AG04449 (cell line): Measurements from ENCODE around the gene REX1BD.

ENCODE experiments used
- CTCF ChIA-PET: fragments of 350-600 bp; formaldehyde crosslinking; extraction: SDS; loops from one replicate; lab custom pipeline; 2021; ENCODE audit warnings: antibody characterized with exemption; lab: Yijun Ruan, JAX
- POLR2A ChIA-PET: fragments of 400-600, 350-600 bp; formaldehyde crosslinking; extraction: SDS; loops from one replicate; lab custom pipeline; 2020; ENCODE audit warnings: antibody characterized with exemption, inconsistent platforms; lab: Yijun Ruan, JAX
- DNase-seq: peaks from one replicate; pipeline ENCODE4 v3.0.0-alpha.2; 2010; ENCODE audit warnings: low read depth, low spot score
- H3K4me3 ChIP-seq: 2 replicates; pipeline ENCODE4 v1.5.1; 2011; ENCODE audit warnings: low read depth, mild to moderate bottlenecking, control low read depth, low read length
- TF ChIP-seq, protein P1 (sequence below): IDR thresholded peaks from one replicate; pipeline ENCODE4 v1.5.1; 2011; ENCODE audit warnings: mild to moderate bottlenecking, moderate library complexity, low read length, control low read depth, inconsistent platforms; ENCODE audit not compliant: insufficient read depth; ENCODE audit errors: missing control alignments

The REX1BD gene

DNA sequence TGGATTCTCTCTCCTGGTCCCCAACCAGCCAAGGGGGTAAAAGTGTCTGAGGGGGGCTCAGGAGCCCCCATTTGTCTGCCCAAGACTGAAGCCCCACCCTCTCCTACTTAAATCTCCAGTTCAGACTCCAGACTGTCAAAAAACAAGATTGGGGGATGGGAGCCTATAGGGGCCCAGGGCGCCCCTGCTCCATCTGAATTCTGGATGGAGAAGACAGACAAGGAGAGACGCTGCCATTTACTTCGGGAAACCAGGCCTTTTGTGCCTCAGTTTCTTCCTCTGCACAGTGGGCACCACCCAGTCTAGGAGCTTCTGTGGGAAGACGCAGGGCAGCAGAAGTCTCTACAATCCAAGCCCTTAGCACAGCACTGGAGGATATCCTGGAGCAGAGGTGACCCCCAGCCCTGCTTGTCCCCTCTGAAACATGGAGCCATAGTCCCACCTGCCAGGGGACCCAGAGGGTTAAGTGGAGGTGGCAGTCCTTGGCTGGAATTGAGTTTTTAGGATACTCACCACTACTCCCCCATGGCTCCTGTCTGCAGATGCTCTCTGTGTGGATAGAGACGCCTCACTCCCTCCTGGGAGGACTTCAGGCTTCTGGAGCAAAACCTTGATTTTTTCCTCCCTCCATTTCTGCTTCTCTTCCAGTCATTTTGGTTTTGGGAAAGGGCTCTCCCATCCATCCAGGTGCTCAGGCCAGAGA, 19.7 kb downstream of the REX1BD start:
- POLR2A ChIA-PET = no interaction called here
- H3K4me3 ChIP-seq = no peak overlapping the region
- CTCF ChIA-PET = no interaction called here
- no peak for DNase-seq
- TF ChIP-seq, protein P1, sequence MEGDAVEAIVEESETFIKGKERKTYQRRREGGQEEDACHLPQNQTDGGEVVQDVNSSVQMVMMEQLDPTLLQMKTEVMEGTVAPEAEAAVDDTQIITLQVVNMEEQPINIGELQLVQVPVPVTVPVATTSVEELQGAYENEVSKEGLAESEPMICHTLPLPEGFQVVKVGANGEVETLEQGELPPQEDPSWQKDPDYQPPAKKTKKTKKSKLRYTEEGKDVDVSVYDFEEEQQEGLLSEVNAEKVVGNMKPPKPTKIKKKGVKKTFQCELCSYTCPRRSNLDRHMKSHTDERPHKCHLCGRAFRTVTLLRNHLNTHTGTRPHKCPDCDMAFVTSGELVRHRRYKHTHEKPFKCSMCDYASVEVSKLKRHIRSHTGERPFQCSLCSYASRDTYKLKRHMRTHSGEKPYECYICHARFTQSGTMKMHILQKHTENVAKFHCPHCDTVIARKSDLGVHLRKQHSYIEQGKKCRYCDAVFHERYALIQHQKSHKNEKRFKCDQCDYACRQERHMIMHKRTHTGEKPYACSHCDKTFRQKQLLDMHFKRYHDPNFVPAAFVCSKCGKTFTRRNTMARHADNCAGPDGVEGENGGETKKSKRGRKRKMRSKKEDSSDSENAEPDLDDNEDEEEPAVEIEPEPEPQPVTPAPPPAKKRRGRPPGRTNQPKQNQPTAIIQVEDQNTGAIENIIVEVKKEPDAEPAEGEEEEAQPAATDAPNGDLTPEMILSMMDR = no peak

DNA sequence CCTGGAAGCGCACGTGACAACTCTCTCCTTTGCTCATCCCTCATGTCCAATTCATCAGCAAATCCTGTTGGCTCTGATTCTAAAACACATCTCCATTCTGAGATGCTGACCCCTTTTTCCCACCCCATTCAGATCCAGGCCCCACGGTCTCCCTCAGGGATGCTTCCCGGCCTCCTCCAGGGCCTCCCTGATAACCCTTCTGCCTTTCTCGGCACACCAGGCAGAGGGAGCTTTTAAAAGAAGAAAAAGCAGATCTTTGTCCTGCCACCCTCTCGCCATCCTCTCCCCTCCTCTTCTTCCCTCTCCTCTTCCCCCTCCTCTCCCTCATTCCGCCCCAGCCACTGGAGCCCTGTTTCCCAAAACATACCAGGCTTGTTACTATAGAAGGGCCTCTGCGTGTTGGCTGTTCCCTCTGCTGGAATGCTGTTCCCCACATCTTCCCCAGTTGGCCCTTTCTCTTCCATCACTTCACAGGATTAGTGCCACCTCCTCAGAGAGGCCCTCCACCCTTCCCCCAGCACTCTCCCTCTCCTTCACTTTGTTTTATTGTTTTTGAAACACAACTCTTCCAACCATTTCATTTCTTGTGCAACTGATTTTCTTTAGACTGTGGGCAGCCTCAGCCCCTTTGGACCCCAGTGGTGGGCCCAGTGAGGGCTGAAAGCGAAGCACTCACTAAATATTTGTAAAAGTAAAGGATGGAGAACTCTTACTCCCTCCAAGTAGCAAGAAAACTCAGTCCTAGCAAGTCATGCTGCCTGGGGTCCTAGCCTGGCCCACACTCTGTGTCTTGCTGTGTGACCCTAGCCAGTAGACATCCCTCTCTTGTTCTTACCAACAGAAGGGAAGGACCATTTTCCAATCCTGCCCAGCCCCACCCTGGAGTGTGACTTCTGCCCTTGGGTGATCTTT, 20.5 kb downstream of the REX1BD start:
- no peak for DNase-seq
- POLR2A ChIA-PET = no interaction called here
- H3K4me3 ChIP-seq = no peak overlapping the region
- TF ChIP-seq, protein P1 = no peak
- CTCF ChIA-PET = interaction anchor here (1.0 kb wide), 1 partner anchor 15 kb away, joined by 4 read pairs; no protein-coding TSS in a partner anchor

DNA sequence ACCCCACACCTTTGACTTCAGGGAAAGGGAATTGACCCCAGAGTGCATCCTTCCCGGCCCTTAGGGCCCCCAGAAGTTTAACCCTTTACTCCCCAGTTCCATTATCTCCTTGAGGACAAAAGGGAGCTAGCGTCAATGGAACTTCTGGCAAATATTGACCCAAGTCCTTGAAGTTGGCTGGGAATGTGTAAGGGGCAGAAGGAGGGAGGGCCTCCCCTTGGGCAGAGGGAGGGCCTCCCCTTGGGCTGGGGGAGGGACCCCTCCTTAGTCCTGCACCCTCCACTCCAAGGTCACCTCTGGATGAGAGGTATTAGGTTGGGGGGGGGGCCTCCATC, 21.1 kb downstream of the REX1BD start:
- no peak for DNase-seq
- ChIA-PET CTCF (interaction anchor here (1.0 kb wide), 1 partner anchor 15 kb away, joined by 4 read pairs; no protein-coding TSS in a partner anchor), POLR2A (no interaction called here)
- H3K4me3 ChIP-seq = no peak overlapping the region
- TF ChIP-seq, protein P1 = no peak

DNA sequence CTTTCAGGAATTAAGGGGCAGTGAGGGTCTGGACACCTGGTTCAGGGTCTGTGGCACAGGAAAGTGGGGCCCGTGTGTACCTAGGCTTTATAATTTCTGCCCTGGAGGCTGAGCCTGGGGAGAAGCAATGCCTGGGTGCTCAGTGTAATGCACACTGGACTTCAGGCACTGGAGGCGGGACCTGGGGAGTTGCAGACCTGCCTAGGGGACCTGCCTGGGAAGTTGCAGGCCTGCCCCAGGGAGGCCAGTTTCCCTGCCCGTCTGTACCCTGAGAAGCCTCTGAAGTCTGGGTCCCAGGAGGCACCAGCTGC, 21.6 kb downstream of the REX1BD start:
- DNase-seq = no peak
- H3K4me3 ChIP-seq = no peak overlapping the region
- CTCF ChIA-PET = interaction anchor here (1.0 kb wide), 1 partner anchor 16 kb away, joined by 4 read pairs; no protein-coding TSS in a partner anchor
- POLR2A ChIA-PET = no interaction called here
- TF ChIP-seq, protein P1 = no peak

DNA sequence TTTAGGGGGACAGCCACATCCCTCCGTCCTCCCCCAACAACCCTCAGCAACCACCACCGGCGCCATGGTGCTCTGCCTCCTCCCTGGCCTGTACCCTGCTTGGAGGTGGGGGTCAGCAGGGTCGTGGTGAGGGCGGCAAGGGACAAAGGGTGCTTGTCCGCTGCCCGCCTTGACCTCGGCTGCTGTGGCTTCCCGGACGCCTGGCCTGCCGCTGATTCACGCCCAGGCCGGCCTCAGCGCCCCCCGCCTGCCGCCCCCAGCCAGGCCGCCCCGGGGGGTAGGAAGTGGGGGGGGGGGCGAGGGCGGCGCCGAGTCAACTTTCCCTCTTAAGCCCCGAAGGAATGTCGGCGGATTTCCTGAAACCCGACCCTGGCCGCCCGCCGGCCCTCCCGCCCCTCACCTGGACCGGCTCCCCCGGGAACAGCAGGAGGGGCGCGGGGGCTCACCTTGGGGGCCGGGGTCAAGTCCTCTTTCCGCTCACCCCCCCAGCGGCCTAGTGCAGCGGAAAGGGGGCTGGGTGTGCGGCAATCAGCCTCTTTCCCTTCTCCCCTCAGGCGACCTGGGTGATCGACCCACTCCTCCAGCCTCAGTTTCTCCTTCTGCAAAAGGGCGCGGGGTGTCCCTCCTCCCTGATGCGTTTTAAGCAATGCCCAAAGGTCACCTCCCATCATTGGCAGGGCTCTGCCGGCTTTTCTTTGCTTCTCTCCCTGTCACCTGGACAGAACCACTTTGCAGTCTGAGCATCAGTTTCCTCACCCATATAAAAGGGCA, 22.1 kb downstream of the REX1BD start:
- no peak for DNase-seq
- H3K4me3 ChIP-seq = no peak overlapping the region
- ChIA-PET POLR2A (no interaction called here), CTCF (no interaction called here)
- TF ChIP-seq, protein P1 = no peak
